ENCODE data around the gene BCL7A. TPM values are rescaled to one million over a fixed set of nuclear protein-coding genes. Genes with fewer than 3 reads are reported as not detected.
A peak's percentile ranks its signal among the peaks of the same experiment; 100 is the strongest.

The BCL7A gene
- total and polyA plus RNA-seq, 2 donors (not counting 1 experiment from before 2014, with no cell fraction given) = 71.0 to 75.9 TPM

DNA sequence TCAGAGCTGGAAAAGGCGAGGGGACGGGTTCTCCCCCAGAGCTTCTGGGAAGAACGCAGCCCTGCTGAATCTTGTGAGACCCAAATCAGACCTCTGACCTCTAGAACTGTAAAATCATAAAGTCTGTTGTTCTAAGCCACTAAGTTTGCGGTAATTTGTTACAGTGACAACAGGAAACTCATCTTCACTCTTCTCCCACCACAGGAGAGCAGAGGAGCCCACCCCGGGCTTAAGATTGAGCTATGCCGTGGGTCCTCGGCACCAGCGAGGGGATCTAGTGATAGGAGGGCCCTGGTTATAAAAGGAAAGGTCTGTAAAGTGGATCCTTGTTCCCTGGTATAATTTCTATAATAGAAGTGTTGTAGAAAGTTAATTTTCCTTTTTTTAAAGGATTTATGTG, 64.4 kb downstream of the BCL7A start:
- DNase-seq = no peak
- no peak overlapping the region for H2AFZ ChIP-seq (ENCODE audit: insufficient read depth, low read depth, low read length, poor library complexity, severe bottlenecking)
- H3K79me2 ChIP-seq (ENCODE audit: control insufficient read depth, insufficient read depth, low read length) = peaks cover 95% of the 10 kb centered on the region
- no peak for ATAC-seq (ENCODE audit: low read depth)
- POLR2A ChIA-PET = no interaction called here
- no peak overlapping the region for H3K4me3 ChIP-seq (ENCODE audit: control extremely low read depth in 1 of 5, extremely low read depth in 1 of 5, insufficient read depth in 1 of 5, low read depth in 2 of 5, low read length in 4 of 5)
- no peaks in the 10 kb centered on the region for H3K27me3 ChIP-seq (replicated peaks in 1 of 4; ENCODE audit: control extremely low read depth in 1 of 4, control insufficient read depth in 3 of 4, insufficient read depth in 4 of 4, low read length in 3 of 4)
- H3K4me1 ChIP-seq (ENCODE audit: control insufficient read depth in 2 of 2, insufficient read depth in 2 of 2, low read length in 2 of 2) = peaks cover 42 to 65% of the 10 kb centered on the region in 2 donors
- CTCF ChIA-PET = interaction anchor here (0.9 to 1.5 kb wide), 3 partner anchors 12 to 59 kb away, joined by 3 to 4 read pairs (median 3); no protein-coding TSS in a partner anchor
- H4K20me1 ChIP-seq (ENCODE audit: control insufficient read depth, insufficient read depth, low read length, poor library complexity, severe bottlenecking) = peaks cover 46% of the 10 kb centered on the region
- Mint-ChIP-seq H3K27ac (no peak overlapping the region), H3K9me3 (ENCODE audit: insufficient read depth) (no peaks in the 10 kb centered on the region), H3K27me3 (no peaks in the 10 kb centered on the region), H3K4me1 (peaks cover 78% of the 10 kb centered on the region), H3K4me3 (no peak overlapping the region)
- 58% methylated on average over 3 of the region's 8 CpGs for WGBS (ENCODE audit: insufficient coverage)
- H3K4me2 ChIP-seq (replicated peaks; ENCODE audit: low read depth, low read length, poor library complexity, severe bottlenecking) = no peak overlapping the region
- intact Hi-C loops (cut with micrococcal nuclease) = no loop called here
- H3K9me3 ChIP-seq (ENCODE audit: control extremely low read depth in 1 of 3, control insufficient read depth in 2 of 3, insufficient read depth in 1 of 3, low read length in 2 of 3) = no peaks in the 10 kb centered on the region
- H3K27ac ChIP-seq (ENCODE audit: low read length in 2 of 2) = no peak overlapping the region
- no peak overlapping the region for H3K9ac ChIP-seq (ENCODE audit: low read length)
- peaks cover 0 to 18% of the 10 kb centered on the region in 2 experiments for H3K36me3 ChIP-seq (replicated peaks in 1 of 2; ENCODE audit: control extremely low read depth in 1 of 2, control insufficient read depth in 1 of 2, extremely low read depth in 1 of 2, insufficient read depth in 2 of 2, low read length in 1 of 2)
- TF ChIP-seq EZH2 (IDR thresholded peaks at IDR 0.05; ENCODE audit: borderline replicate concordance, insufficient read depth, low read depth, low read length, poor library complexity, severe bottlenecking) = no peak
- TF ChIP-seq, protein P1, sequence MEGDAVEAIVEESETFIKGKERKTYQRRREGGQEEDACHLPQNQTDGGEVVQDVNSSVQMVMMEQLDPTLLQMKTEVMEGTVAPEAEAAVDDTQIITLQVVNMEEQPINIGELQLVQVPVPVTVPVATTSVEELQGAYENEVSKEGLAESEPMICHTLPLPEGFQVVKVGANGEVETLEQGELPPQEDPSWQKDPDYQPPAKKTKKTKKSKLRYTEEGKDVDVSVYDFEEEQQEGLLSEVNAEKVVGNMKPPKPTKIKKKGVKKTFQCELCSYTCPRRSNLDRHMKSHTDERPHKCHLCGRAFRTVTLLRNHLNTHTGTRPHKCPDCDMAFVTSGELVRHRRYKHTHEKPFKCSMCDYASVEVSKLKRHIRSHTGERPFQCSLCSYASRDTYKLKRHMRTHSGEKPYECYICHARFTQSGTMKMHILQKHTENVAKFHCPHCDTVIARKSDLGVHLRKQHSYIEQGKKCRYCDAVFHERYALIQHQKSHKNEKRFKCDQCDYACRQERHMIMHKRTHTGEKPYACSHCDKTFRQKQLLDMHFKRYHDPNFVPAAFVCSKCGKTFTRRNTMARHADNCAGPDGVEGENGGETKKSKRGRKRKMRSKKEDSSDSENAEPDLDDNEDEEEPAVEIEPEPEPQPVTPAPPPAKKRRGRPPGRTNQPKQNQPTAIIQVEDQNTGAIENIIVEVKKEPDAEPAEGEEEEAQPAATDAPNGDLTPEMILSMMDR (IDR thresholded peaks at IDR 0.05) = no peak

DNA sequence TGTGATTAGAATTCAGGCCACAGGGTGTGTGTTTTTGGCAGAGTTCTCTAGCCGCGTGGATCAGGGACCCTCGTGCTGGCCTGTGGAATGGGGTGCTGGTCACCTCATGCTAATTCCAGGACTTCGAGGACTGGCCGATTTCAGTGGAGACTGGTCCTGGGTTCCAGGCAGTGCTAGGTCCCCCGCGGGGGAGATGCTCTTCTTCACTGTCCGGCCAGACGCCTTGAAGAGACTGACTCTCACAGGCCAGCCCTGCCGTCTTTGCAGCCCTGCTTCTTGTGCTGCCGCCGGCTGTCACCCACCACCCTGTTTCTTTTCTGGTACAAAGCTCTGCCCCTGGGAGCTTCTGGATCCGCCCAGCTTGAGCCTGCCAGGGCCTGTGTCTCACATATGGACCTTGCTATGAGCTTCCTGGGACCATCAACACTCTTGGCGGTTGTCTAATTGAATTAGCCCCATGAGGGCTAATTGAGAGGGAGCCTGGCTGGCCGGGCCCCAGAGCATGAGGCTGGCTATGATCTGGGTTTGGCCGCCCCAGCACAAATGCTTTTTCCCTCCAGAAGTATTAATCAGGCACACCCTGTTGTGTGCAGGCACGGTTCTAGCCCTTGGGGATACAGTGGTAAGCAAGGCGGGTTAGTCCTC, 65.1 kb downstream of the BCL7A start:
- intact Hi-C loops (cut with micrococcal nuclease) = no loop called here
- peaks cover 0 to 18% of the 10 kb centered on the region in 2 experiments for H3K36me3 ChIP-seq (replicated peaks in 1 of 2; ENCODE audit: control extremely low read depth in 1 of 2, control insufficient read depth in 1 of 2, extremely low read depth in 1 of 2, insufficient read depth in 2 of 2, low read length in 1 of 2)

More for the DNA sequence above, 65.1 kb downstream of the BCL7A start:
- Histone ChIP-seq H3K27ac (ENCODE audit: low read length in 2 of 2) (no peak overlapping the region), H3K4me3 (ENCODE audit: control extremely low read depth in 1 of 5, extremely low read depth in 1 of 5, insufficient read depth in 1 of 5, low read depth in 2 of 5, low read length in 4 of 5) (no peak overlapping the region), H4K20me1 (ENCODE audit: control insufficient read depth, insufficient read depth, low read length, poor library complexity, severe bottlenecking) (peaks cover 49% of the 10 kb centered on the region), H3K4me2 (replicated peaks; ENCODE audit: low read depth, low read length, poor library complexity, severe bottlenecking) (no peak overlapping the region), H3K79me2 (ENCODE audit: control insufficient read depth, insufficient read depth, low read length) (peaks cover 92% of the 10 kb centered on the region), H3K9ac (ENCODE audit: low read length) (no peak overlapping the region), H2AFZ (ENCODE audit: insufficient read depth, low read depth, low read length, poor library complexity, severe bottlenecking) (no peak overlapping the region), H3K9me3 (ENCODE audit: control extremely low read depth in 1 of 3, control insufficient read depth in 2 of 3, insufficient read depth in 1 of 3, low read length in 2 of 3) (no peaks in the 10 kb centered on the region), H3K4me1 (ENCODE audit: control insufficient read depth in 2 of 2, insufficient read depth in 2 of 2, low read length in 2 of 2) (peaks cover 35 to 58% of the 10 kb centered on the region in 2 donors), H3K27me3 (replicated peaks in 1 of 4; ENCODE audit: control extremely low read depth in 1 of 4, control insufficient read depth in 3 of 4, insufficient read depth in 4 of 4, low read length in 3 of 4) (no peaks in the 10 kb centered on the region)
- ATAC-seq (ENCODE audit: low read depth) (no peak), DNase-seq (no peak)
- no peaks in the 10 kb centered on the region for H3K9me3 Mint-ChIP-seq (ENCODE audit: insufficient read depth)
- peaks cover 78% of the 10 kb centered on the region for H3K4me1 Mint-ChIP-seq
- no peak overlapping the region for H3K4me3 Mint-ChIP-seq
- ChIA-PET POLR2A (no interaction called here), CTCF (interaction anchor here (0.6 to 1.5 kb wide), 3 partner anchors 19 to 77 kb away, joined by 3 to 4 read pairs (median 3); no protein-coding TSS in a partner anchor)
- no peaks in the 10 kb centered on the region for H3K27me3 Mint-ChIP-seq
- TF ChIP-seq, protein P1 (IDR thresholded peaks at IDR 0.05) = no peak
- no peak for TF ChIP-seq EZH2 (IDR thresholded peaks at IDR 0.05; ENCODE audit: borderline replicate concordance, insufficient read depth, low read depth, low read length, poor library complexity, severe bottlenecking)
- WGBS (ENCODE audit: insufficient coverage) = 80% methylated on average over 16 of the region's 18 CpGs
- peak overlapping the region; percentile 46 for H3K27ac Mint-ChIP-seq

Data from B cell (primary cell).